ENCODE data around the gene C19orf18.
"Not testable (repeated sequence)": the region's sequence is repeated elsewhere in the genome, so short reads cannot be mapped to it uniquely, and the experiment has no call there.

The C19orf18 gene

GRCh38 chr19:57934820-57935665 lies 39.3 kb downstream of the C19orf18 start, which contains the start of gene ZNF418:
Gene ZNF418 (minus strand): TSS chr19:57935402. CDS start chr19:57933822, 1,580 bp downstream.
- Histone ChIP-seq H3K27ac (ENCODE audit: low read length) (no peak within 1 kb of the TSS), H3K4me1 (ENCODE audit: low read length) (no peaks in the 10 kb centered on the region)

GRCh38 chr19:57927587-57927986 lies 46.7 kb downstream of the C19orf18 start:
- H3K4me1 ChIP-seq (ENCODE audit: low read length): no peaks in the 10 kb centered on the region
- TF ChIP-seq EZH2phosphoT487 (IDR thresholded peaks at IDR 0.05; ENCODE audit: low read depth): no peak
- H3K79me2 ChIP-seq (ENCODE audit: low read length): no peaks in the 10 kb centered on the region
- peaks cover 4% of the 10 kb centered on the region for H3K36me3 ChIP-seq (replicated peaks; ENCODE audit: low read depth, low read length)
- H2AFZ ChIP-seq (ENCODE audit: low read depth, low read length): no peak overlapping the region
- no peaks in the 10 kb centered on the region for H4K20me1 ChIP-seq (ENCODE audit: insufficient read depth, low read length)
- no peak overlapping the region for H3K4me3 ChIP-seq (ENCODE audit: low read length)
- no peaks in the 10 kb centered on the region for H3K27me3 ChIP-seq (ENCODE audit: low read depth, low read length)
- H3K9me3 ChIP-seq (ENCODE audit: insufficient read depth, low read length): no peaks in the 10 kb centered on the region; the same call in 1 of the 2 replicates
- no peak overlapping the region for H3K9ac ChIP-seq (ENCODE audit: low read length)
- H3K4me2 ChIP-seq (ENCODE audit: low read length): no peak overlapping the region
- no peak overlapping the region for H3K27ac ChIP-seq (ENCODE audit: low read length)

More at GRCh38 chr19:57934820-57935665, 39.3 kb downstream of the C19orf18 start, which contains the start of gene ZNF418:
- no peaks in the 10 kb centered on the region for H3K27me3 ChIP-seq (ENCODE audit: low read depth, low read length)
- no peaks in the 10 kb centered on the region for H4K20me1 ChIP-seq (ENCODE audit: insufficient read depth, low read length)
- H3K4me2 ChIP-seq (ENCODE audit: low read length): no peak within 1 kb of the TSS
- H3K9ac ChIP-seq (ENCODE audit: low read length): no peak within 1 kb of the TSS
- H3K79me2 ChIP-seq (ENCODE audit: low read length): no peaks in the 10 kb centered on the region
- no peak within 1 kb of the TSS for H2AFZ ChIP-seq (ENCODE audit: low read depth, low read length)
- no peak for TF ChIP-seq EZH2phosphoT487 (IDR thresholded peaks at IDR 0.05; ENCODE audit: low read depth)
- no peak for TF ChIP-seq CTCF (IDR thresholded peaks at IDR 0.05; ENCODE audit: low read depth, low read length)
- H3K4me3 ChIP-seq (ENCODE audit: low read length): no peak within 1 kb of the TSS
- peaks cover 33% of the 10 kb centered on the region for H3K9me3 ChIP-seq (ENCODE audit: insufficient read depth, low read length)
- peaks cover 40% of the 10 kb centered on the region for H3K36me3 ChIP-seq (replicated peaks; ENCODE audit: low read depth, low read length)

DNA sequence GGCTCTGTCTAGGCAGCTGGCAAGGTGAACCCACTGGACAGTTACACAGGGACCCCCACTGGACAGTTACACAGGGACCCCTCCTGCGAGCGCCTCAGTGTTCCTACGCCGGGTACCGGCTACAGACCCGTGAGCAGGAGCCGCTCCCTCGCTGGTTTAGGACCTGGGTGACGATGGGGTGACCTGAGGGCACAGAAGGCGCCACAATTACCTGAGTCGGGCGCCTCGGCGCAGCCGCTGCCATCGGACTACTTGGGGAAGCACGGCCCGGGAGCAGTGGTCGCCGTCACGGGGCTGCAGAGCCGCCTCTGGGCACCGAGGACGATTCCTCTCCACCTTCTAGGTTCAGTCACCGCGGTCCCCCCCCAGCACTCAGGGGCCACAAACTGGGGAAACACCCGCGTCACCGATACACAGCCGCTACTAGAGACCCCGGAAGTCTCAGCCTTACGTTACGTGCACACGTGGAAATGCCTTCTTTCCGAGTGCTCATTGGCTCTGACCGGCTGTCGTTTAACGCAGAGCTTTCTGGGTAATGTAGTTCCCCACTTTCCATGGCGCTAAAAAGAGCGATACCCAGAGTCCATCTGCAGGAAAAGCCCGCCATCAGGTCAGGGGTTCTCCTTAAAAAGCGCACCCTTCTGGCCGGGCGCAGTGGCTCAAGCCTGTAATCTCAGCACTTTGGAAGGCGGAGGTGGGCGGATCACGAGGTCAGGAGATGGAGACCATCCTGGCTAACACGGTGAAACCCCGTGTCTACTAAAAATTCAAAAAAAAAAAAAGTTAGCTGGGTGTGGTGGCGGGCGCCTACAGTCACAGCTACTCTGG lies 58.0 kb downstream of the C19orf18 start, which contains the start of gene ZNF417:
ZNF417 (minus strand) TSS at position 425 of the 828 bp plus-strand sequence; CDS start at position 244, 181 bp downstream.
- Histone ChIP-seq H3K27ac (ENCODE audit: low read length) (peak within 1 kb of the TSS; percentile 51), H3K4me3 (ENCODE audit: low read length) (peak within 1 kb of the TSS; percentile 100), H3K4me2 (ENCODE audit: low read length) (peak within 1 kb of the TSS; percentile 89), H3K9ac (ENCODE audit: low read length) (peak within 1 kb of the TSS; percentile 99), H3K79me2 (ENCODE audit: low read length) (peaks cover 38% of the 10 kb centered on the region), H2AFZ (ENCODE audit: low read depth, low read length) (peak within 1 kb of the TSS; percentile 73; the same call in 1 of the 2 replicates), H3K36me3 (replicated peaks; ENCODE audit: low read depth, low read length) (peaks cover 19% of the 10 kb centered on the region)
- H3K9me3 ChIP-seq (ENCODE audit: insufficient read depth, low read length); H4K20me1 ChIP-seq (ENCODE audit: insufficient read depth, low read length); H3K4me1 ChIP-seq (ENCODE audit: low read length); H3K27me3 ChIP-seq (ENCODE audit: low read depth, low read length): not testable (repeated sequence)
- TF ChIP-seq CTCF (IDR thresholded peaks at IDR 0.05; ENCODE audit: low read depth, low read length): peak; percentile 29

GRCh38 chr19:57914531-57914930 lies 59.8 kb downstream of the C19orf18 start:
- peaks cover 6% of the 10 kb centered on the region; the same call in 1 of the 2 replicates for H3K9me3 ChIP-seq (ENCODE audit: insufficient read depth, low read length)
- peaks cover 7% of the 10 kb centered on the region for H3K4me1 ChIP-seq (ENCODE audit: low read length)
- H3K4me3 ChIP-seq (ENCODE audit: low read length): no peak overlapping the region
- H3K36me3 ChIP-seq (replicated peaks; ENCODE audit: low read depth, low read length): peaks cover 25% of the 10 kb centered on the region
- peaks cover 38% of the 10 kb centered on the region for H3K79me2 ChIP-seq (ENCODE audit: low read length)
- H3K27me3 ChIP-seq (ENCODE audit: low read depth, low read length): no peaks in the 10 kb centered on the region
- H2AFZ ChIP-seq (ENCODE audit: low read depth, low read length): no peak overlapping the region
- H4K20me1 ChIP-seq (ENCODE audit: insufficient read depth, low read length): no peaks in the 10 kb centered on the region
- H3K9ac ChIP-seq (ENCODE audit: low read length): no peak overlapping the region
- no peak for TF ChIP-seq EZH2phosphoT487 (IDR thresholded peaks at IDR 0.05; ENCODE audit: low read depth)
- TF ChIP-seq CTCF (IDR thresholded peaks at IDR 0.05; ENCODE audit: low read depth, low read length): no peak
- H3K27ac ChIP-seq (ENCODE audit: low read length): no peak overlapping the region
- H3K4me2 ChIP-seq (ENCODE audit: low read length): no peak overlapping the region
